Esophagus muscularis mucosa (tissue), 4 donors: ENCODE data around the gene FPR3. TPM values are rescaled to one million over a fixed set of nuclear protein-coding genes. Genes with fewer than 3 reads are reported as not detected.
A peak's percentile ranks its signal among the peaks of the same experiment; 100 is the strongest.

Experiments used
- DNase-seq: peaks from one replicate; pipeline ENCODE4 v3.0.0-alpha.2; 2017; ENCODE audit errors: extremely low spot score
- H3K27ac ChIP-seq, 4 donors: fragments of 200-600 bp; sonication (generic); replicated peaks in 1 of 4; 1 replicate in 3 of 4; 2 replicates in 1 of 4; pipeline ENCODE4 v1.5.1; 2016 to 2019; ENCODE audit warnings: mild to moderate bottlenecking in 1 of 4
- H3K27me3 ChIP-seq, 4 donors: fragments of 200-600 bp; sonication (generic); one replicate each; pipeline versions ENCODE4 v1.5.1 to v1.6.0; 2016 to 2019
- H3K36me3 ChIP-seq, 4 donors: fragments of 200-600 bp; sonication (generic); one replicate each; pipeline ENCODE4 v1.5.1; 2016 to 2019
- H3K4me1 ChIP-seq, 4 donors: fragments of 200-600 bp; sonication (generic); one replicate each; pipeline ENCODE4 v1.5.1; 2016 to 2019
- H3K4me3 ChIP-seq, 4 donors: fragments of 200-600 bp; sonication (generic); 1 replicate in 2 of 4; 2 replicates in 2 of 4; pipeline ENCODE4 v1.5.1; 2016 to 2019; ENCODE audit warnings: mild to moderate bottlenecking in 4 of 4, moderate library complexity in 1 of 4
- H3K9me3 ChIP-seq, 4 donors: fragments of 200-600 bp; sonication (generic); 1 replicate in 3 of 4; 2 replicates in 1 of 4; pipeline ENCODE4 v1.5.1; 2016 to 2019
- CTCF ChIP-seq, 3 experiments: fragments of 200-600 bp in 2 of 3; fragments of 450-650 bp in 1 of 3; sonication (generic) in 2 of 3; IDR thresholded peaks; one replicate each; pipeline ENCODE4 v1.5.1; 2017 to 2019; ENCODE audit warnings: antibody characterized with exemption in 3 of 3, mild to moderate bottlenecking in 2 of 3, moderate library complexity in 1 of 3
- EP300 ChIP-seq: sonication (generic); formaldehyde crosslinking; IDR thresholded peaks from one replicate; pipeline ENCODE4 v1.6.1; 2017; ENCODE audit warnings: antibody characterized with exemption
- POLR2A ChIP-seq: fragments of 450-650 bp; IDR thresholded peaks from one replicate; pipeline ENCODE4 v1.6.1; 2017; ENCODE audit warnings: antibody characterized with exemption, moderate library complexity, mild to moderate bottlenecking, low read depth
- POLR2AphosphoS5 ChIP-seq, 2 donors: sonication (generic); formaldehyde crosslinking; IDR thresholded peaks; one replicate each; pipeline ENCODE4 v1.6.1; 2017; ENCODE audit warnings: antibody characterized with exemption in 2 of 2
- WGBS: methylation state at CpG from one replicate; pipeline ENCODE4 v1.1.5; 2018; 5-methylcytosine and 5-hydroxymethylcytosine counted together
- intact Hi-C: fragments of 100-400 bp; cut with DNase I; formaldehyde crosslinking; loops from one replicate; pipeline ENCODE4 v1.15.1; 2023
- total RNA-seq, 4 donors: library from RNA; depleted of rRNA; stranded (reverse); fragments of >200 nt; gene quantifications; one replicate each; pipeline versions ENCODE4 v1.1.0 to v1.2.1, GENCODE V29; 2016

The FPR3 gene
- total RNA-seq, 4 donors from 2014 or later = 4.0 to 9.9 (median 6.8) TPM

- peak; percentile 96 for DNase-seq
- Histone ChIP-seq H3K9me3 (no peaks in the 10 kb centered on the region), H3K36me3 (no peaks in the 10 kb centered on the region), H3K4me1 (peaks cover 14 to 20% (median 17%) of the 10 kb centered on the region in 4 donors), H3K27ac (peak overlapping the region; percentile 46 to 61 (median 50)), H3K27me3 (peaks cover 0 to 7% (median 0%) of the 10 kb centered on the region in 4 donors), H3K4me3 (peak overlapping the region in 2 of 4 donors; percentile 7 to 13)
- intact Hi-C loops = no loop called here
- no peak for TF ChIP-seq CTCF (IDR thresholded peaks at IDR 0.05)
- TF ChIP-seq POLR2AphosphoS5 (IDR thresholded peaks at IDR 0.05) = peak; percentile 56 to 63
- no peak for TF ChIP-seq EP300
- no peak for TF ChIP-seq POLR2A
- WGBS = 59% methylated on average over 10 of the region's 20 CpGs
Measured at GRCh38 chr19:51799034-51799773, 4.2 kb downstream of the FPR3 start.

DNA sequence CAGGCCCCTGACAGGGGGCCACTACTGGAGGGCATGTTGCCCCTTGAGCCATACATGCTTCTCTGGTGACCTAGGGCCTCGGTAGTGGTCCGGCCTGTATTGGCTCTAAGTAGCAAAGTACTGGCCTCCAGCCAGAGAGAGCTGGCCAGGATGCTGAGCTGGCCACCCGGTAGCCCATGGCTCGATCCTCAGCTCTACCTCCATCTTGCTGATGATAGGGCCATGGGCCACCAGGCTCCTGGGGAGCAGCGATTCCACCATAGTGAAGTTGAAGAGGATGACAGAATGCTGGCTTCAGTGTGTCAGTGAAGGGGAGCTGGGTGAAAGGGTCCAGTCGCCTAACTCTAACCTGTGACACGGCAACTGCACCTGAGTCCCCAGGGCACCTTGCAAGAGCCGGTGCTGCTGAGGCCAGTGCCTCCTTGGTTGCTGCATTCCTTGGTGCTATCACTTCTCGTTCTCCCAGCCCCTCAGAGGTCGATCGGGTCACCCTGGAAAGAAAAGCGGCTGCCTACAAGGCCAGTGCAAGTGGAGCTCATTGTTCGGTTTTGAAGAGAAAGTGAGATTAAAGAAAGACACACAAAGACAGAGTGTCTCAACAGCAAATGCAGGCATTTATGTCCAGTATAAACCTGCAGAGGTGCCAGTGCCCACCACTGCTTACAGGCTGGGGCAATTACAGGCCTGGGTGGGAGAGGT lies 5.0 kb downstream of the FPR3 start:
- Histone ChIP-seq H3K4me1 (peaks cover 14 to 20% (median 17%) of the 10 kb centered on the region in 4 donors), H3K36me3 (no peaks in the 10 kb centered on the region), H3K9me3 (no peaks in the 10 kb centered on the region), H3K27ac (peak overlapping the region; percentile 17 to 61 (median 50)), H3K4me3 (peak overlapping the region in 1 of 4 donors; percentile 7), H3K27me3 (peaks cover 0 to 7% (median 0%) of the 10 kb centered on the region in 4 donors)
- intact Hi-C loops = no loop called here
- WGBS = 84% methylated on average over 10 of the region's 13 CpGs
- TF ChIP-seq POLR2AphosphoS5 (IDR thresholded peaks at IDR 0.05) = no peak
- no peak for TF ChIP-seq CTCF (IDR thresholded peaks at IDR 0.05)
- no peak for TF ChIP-seq POLR2A
- no peak for TF ChIP-seq EP300
- DNase-seq = no peak

DNA sequence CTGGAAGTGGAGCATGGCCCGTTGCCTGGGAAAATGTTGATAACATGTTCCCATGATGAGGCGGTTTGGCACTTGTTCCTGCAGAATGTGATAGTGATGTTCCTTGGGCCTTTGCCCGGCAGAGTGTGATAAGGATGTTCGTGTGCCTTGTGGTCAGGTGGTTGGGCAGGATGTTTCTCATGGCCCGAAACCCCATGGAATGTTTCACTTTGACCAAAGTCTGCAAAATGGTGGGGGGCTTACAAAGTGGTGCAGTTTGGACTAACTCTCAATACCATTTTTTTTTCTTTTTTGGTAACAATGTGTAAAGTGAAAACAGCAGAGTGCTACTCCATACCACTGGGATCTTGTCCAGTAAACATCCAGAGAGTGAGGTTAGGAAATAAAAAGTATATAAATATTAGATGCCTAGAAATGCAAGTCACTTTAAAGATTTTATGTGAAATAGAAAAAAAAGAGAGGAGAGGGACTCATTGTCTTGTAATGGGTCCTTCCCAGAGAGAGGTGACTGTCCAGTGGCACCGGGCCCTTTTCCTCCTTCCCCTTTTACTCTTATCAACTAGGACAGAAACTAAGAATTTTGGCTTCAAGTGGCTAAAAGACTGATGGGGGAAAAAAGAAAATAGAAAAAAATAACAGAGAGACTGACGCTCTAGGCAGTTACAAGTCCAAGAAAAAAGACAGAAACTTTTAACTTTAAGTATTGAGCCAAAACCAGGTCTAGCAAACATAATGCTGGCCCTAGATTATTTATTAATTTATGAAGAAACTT lies 5.7 kb downstream of the FPR3 start:
- H3K27me3 ChIP-seq = peaks cover 0 to 7% (median 0%) of the 10 kb centered on the region in 4 donors
- peak overlapping the region in 2 of 4 donors; percentile 50 to 61 for H3K27ac ChIP-seq
- 73% methylated on average over 5 of the region's 7 CpGs for WGBS
- TF ChIP-seq POLR2A (no peak), EP300 (no peak)
- intact Hi-C loops = no loop called here
- H3K36me3 ChIP-seq = no peaks in the 10 kb centered on the region
- H3K4me1 ChIP-seq = peaks cover 14 to 20% (median 17%) of the 10 kb centered on the region in 4 donors
- no peaks in the 10 kb centered on the region for H3K9me3 ChIP-seq
- H3K4me3 ChIP-seq = no peak overlapping the region
- DNase-seq = no peak

DNA sequence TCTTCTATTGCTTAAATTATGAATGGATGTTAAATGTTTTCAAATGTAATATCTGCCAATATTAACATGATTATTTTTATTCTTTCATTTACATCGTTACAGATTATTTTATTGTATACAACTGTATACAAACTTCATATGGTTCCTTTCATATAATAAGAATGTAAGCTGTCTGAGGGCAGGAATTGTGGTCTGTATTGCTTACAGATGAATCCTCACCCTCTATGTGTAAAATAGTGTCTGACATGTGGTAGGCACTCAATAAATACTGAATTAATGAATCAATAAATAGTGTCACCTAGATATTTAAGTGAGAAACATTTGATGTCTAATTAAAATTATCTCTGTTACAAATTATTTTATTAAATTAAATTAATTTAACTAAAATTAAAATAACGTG lies 7.8 kb downstream of the FPR3 start:
- no peak for DNase-seq
- 70% methylated on average over 2 of the region's 2 CpGs for WGBS
- no peak overlapping the region for H3K27ac ChIP-seq
- no peak overlapping the region for H3K4me3 ChIP-seq
- H3K4me1 ChIP-seq = peaks cover 14 to 25% (median 17%) of the 10 kb centered on the region in 4 donors
- intact Hi-C loops = no loop called here
- no peaks in the 10 kb centered on the region for H3K36me3 ChIP-seq
- H3K27me3 ChIP-seq = no peaks in the 10 kb centered on the region
- no peaks in the 10 kb centered on the region for H3K9me3 ChIP-seq
- no peak for TF ChIP-seq POLR2A
- no peak for TF ChIP-seq CTCF (IDR thresholded peaks at IDR 0.05)
- TF ChIP-seq POLR2AphosphoS5 (IDR thresholded peaks at IDR 0.05) = no peak
- no peak for TF ChIP-seq EP300

GRCh38 chr19:51803519-51803918 lies 8.6 kb downstream of the FPR3 start:
- TF ChIP-seq POLR2A = no peak
- no peak for TF ChIP-seq POLR2AphosphoS5 (IDR thresholded peaks at IDR 0.05)
- no peak for TF ChIP-seq CTCF (IDR thresholded peaks at IDR 0.05)
- no peak for TF ChIP-seq EP300
- 77% methylated on average over 4 of the region's 4 CpGs for WGBS
- no peak overlapping the region for H3K27ac ChIP-seq
- no peak overlapping the region for H3K4me3 ChIP-seq
- intact Hi-C loops = no loop called here
- DNase-seq = no peak
- H3K36me3 ChIP-seq = no peaks in the 10 kb centered on the region
- H3K4me1 ChIP-seq = peaks cover 14 to 26% (median 17%) of the 10 kb centered on the region in 4 donors
- H3K9me3 ChIP-seq = no peaks in the 10 kb centered on the region
- H3K27me3 ChIP-seq = no peaks in the 10 kb centered on the region
